ENCODE data around the gene ATG13.

The ATG13 gene

GRCh38 chr11:46681814-46682213, 64.5 kb downstream of the ATG13 start:
- TF ChIP-seq CTCF (IDR thresholded peaks at IDR 0.05; ENCODE audit: low read depth, low read length, missing control alignments) = no peak
- Histone ChIP-seq H3K27ac (no peak overlapping the region), H3K4me3 (ENCODE audit: low read depth, low read length) (no peak overlapping the region), H3K27me3 (replicated peaks) (no peaks in the 10 kb centered on the region), H3K36me3 (replicated peaks) (peaks cover 55% of the 10 kb centered on the region)
- DNase-seq = no peak
- in situ Hi-C loops (cut with HindIII; ENCODE audit: low pct_ligation_motif_present, low sequenced_read_pairs) = no loop called here

- Histone ChIP-seq H3K4me3 (ENCODE audit: low read depth, low read length) (no peak overlapping the region), H3K27me3 (replicated peaks) (no peaks in the 10 kb centered on the region), H3K36me3 (replicated peaks) (peaks cover 58% of the 10 kb centered on the region), H3K27ac (no peak overlapping the region)
- in situ Hi-C loops (cut with HindIII; ENCODE audit: low pct_ligation_motif_present, low sequenced_read_pairs) = no loop called here
- TF ChIP-seq CTCF (IDR thresholded peaks at IDR 0.05; ENCODE audit: low read depth, low read length, missing control alignments) = no peak
- no peak for DNase-seq
Measured at GRCh38 chr11:46682773-46683752, 65.7 kb downstream of the ATG13 start.

- no peak for TF ChIP-seq CTCF (IDR thresholded peaks at IDR 0.05; ENCODE audit: low read depth, low read length, missing control alignments)
- Histone ChIP-seq H3K36me3 (replicated peaks) (peaks cover 51% of the 10 kb centered on the region), H3K4me3 (ENCODE audit: low read depth, low read length) (no peak overlapping the region), H3K27me3 (replicated peaks) (no peaks in the 10 kb centered on the region), H3K27ac (no peak overlapping the region)
- in situ Hi-C loops (cut with HindIII; ENCODE audit: low pct_ligation_motif_present, low sequenced_read_pairs) = no loop called here
- no peak for DNase-seq
Measured at GRCh38 chr11:46684367-46684766, 67.0 kb downstream of the ATG13 start.

GRCh38 chr11:46686886-46687795, 69.8 kb downstream of the ATG13 start:
- Histone ChIP-seq H3K4me3 (ENCODE audit: low read depth, low read length) (no peak overlapping the region), H3K36me3 (replicated peaks) (peaks cover 34% of the 10 kb centered on the region), H3K27me3 (replicated peaks) (no peaks in the 10 kb centered on the region), H3K27ac (no peak overlapping the region)
- in situ Hi-C loops (cut with HindIII; ENCODE audit: low pct_ligation_motif_present, low sequenced_read_pairs) = no loop called here
- no peak for TF ChIP-seq CTCF (IDR thresholded peaks at IDR 0.05; ENCODE audit: low read depth, low read length, missing control alignments)
- DNase-seq = peak; percentile 37

GRCh38 chr11:46690702-46691101, 73.3 kb downstream of the ATG13 start:
- Histone ChIP-seq H3K36me3 (replicated peaks) (peaks cover 51% of the 10 kb centered on the region), H3K27ac (no peak overlapping the region), H3K27me3 (replicated peaks) (no peaks in the 10 kb centered on the region), H3K4me3 (ENCODE audit: low read depth, low read length) (no peak overlapping the region)
- in situ Hi-C loops (cut with HindIII; ENCODE audit: low pct_ligation_motif_present, low sequenced_read_pairs) = no loop called here
- DNase-seq = no peak
- no peak for TF ChIP-seq CTCF (IDR thresholded peaks at IDR 0.05; ENCODE audit: low read depth, low read length, missing control alignments)

Data from brain microvascular endothelial cell (primary cell).